HepG2 (cell line): Measurements from ENCODE around the gene METAP1. TPM values are rescaled to one million over a fixed set of nuclear protein-coding genes. Genes with fewer than 3 reads are reported as not detected.
A peak's percentile ranks its signal among the peaks of the same experiment; 100 is the strongest.

ENCODE experiments used
- BORCS8-MEF2B ChIP-seq: sonication (generic); formaldehyde crosslinking; IDR thresholded peaks from 2 replicates; pipeline ENCODE4 v1.8.0; 2022; ENCODE audit warnings: mild to moderate bottlenecking, missing genetic modification reagents
- EZH2 ChIP-seq: conservative IDR thresholded peaks from 2 replicates; pipeline ENCODE4 v1.6.1; 2012; ENCODE audit warnings: mild to moderate bottlenecking, low read depth, low read length, moderate library complexity
- GABPB1 ChIP-seq: IDR thresholded peaks from 2 replicates; pipeline ENCODE4 v1.6.1; 2016; ENCODE audit warnings: mild to moderate bottlenecking, missing genetic modification reagents, moderate library complexity, missing compliant biosample characterization
- HOXA3 ChIP-seq: sonication (generic); formaldehyde crosslinking; IDR thresholded peaks from 2 replicates; pipeline ENCODE4 v1.5.0; 2020; ENCODE audit warnings: missing genetic modification reagents
- MEF2D ChIP-seq: sonication (generic); formaldehyde crosslinking; IDR thresholded peaks from 2 replicates; pipeline ENCODE4 v1.5.1; 2020; ENCODE audit warnings: mild to moderate bottlenecking, missing genetic modification reagents
- NR1H2 ChIP-seq: sonication (generic); formaldehyde crosslinking; IDR thresholded peaks from 2 replicates; pipeline ENCODE4 v1.8.1; 2022; ENCODE audit warnings: low read depth, missing genetic modification reagents, borderline replicate concordance
- ZFP91 ChIP-seq: sonication (generic); formaldehyde crosslinking; IDR thresholded peaks from 2 replicates; pipeline ENCODE4 v1.9.0; 2022; ENCODE audit warnings: missing genetic modification reagents, mild to moderate bottlenecking, borderline replicate concordance
- ZIK1 ChIP-seq: sonication (generic); formaldehyde crosslinking; IDR thresholded peaks from 2 replicates; pipeline ENCODE4 v1.5.0; 2020; ENCODE audit warnings: mild to moderate bottlenecking, low read depth, missing genetic modification reagents, borderline replicate concordance
- ZNF3 ChIP-seq: IDR thresholded peaks from 2 replicates; pipeline ENCODE4 v1.7.0; 2017; ENCODE audit warnings: inconsistent platforms
- ZNF567 ChIP-seq: sonication (generic); formaldehyde crosslinking; IDR thresholded peaks from 2 replicates; pipeline ENCODE4 v1.8.1; 2023; ENCODE audit warnings: mild to moderate bottlenecking, missing genetic modification reagents, borderline replicate concordance
- ZNF775 ChIP-seq: sonication (generic); formaldehyde crosslinking; IDR thresholded peaks from 2 replicates; pipeline ENCODE4 v1.4.0; 2020; ENCODE audit warnings: missing genetic modification reagents, mild to moderate bottlenecking, moderate library complexity, borderline replicate concordance
- polyA plus RNA-seq, 8 experiments: library from polyadenylated mRNA; depleted of rRNA in 3 of 8; stranded (reverse) in 7 of 8; unstranded in 1 of 8; fragments of >200 nt; fragmentation: Illumina TruSeq in 4 of 8; extraction: Trizol in 4 of 8; gene quantifications; 2 replicates each; pipeline versions ENCODE4 v1.2.1 to v1.2.3, GENCODE V29; 2011 to 2016; ENCODE audit warnings: low read depth in 4 of 8, missing spikeins in 1 of 8, mixed read lengths in 1 of 8; ENCODE audit not compliant: insufficient read depth in 1 of 8
- total RNA-seq, 5 experiments: library from RNA; depleted of rRNA; stranded (reverse); fragments of >200 nt; fragmentation: Illumina TruSeq; extraction: Trizol; gene quantifications; 2 replicates each; pipeline ENCODE4 v1.2.3, GENCODE V29; 2016; ENCODE audit warnings: low read depth in 1 of 5
- TF ChIP-seq, protein P1 (sequence below): sonication (generic); formaldehyde crosslinking; IDR thresholded peaks from 2 replicates; pipeline ENCODE4 v1.4.0; 2020; ENCODE audit warnings: mild to moderate bottlenecking, missing genetic modification reagents, borderline replicate concordance
- TF ChIP-seq, protein P2 (sequence below): sonication (generic); formaldehyde crosslinking; IDR thresholded peaks from 2 replicates; pipeline ENCODE4 v1.5.1; 2020; ENCODE audit warnings: mild to moderate bottlenecking, missing genetic modification reagents, moderate library complexity
- TF ChIP-seq, protein P3 (sequence below): sonication (generic); formaldehyde crosslinking; IDR thresholded peaks from 2 replicates; pipeline ENCODE4 v1.4.0; 2020; ENCODE audit warnings: missing genetic modification reagents, borderline replicate concordance

The METAP1 gene
- total and polyA plus RNA-seq, 2 of the 13 experiments (the other 11 are each of a cell fraction or from before 2014, with no cell fraction given): 44.9 to 53.5 TPM

GRCh38 chr4:98995183-98996055, at the start of gene METAP1 (continued):
- TF ChIP-seq ZNF775 (CRISPR knock-in tag) (peak; percentile 66; the same call in 1 of the 2 replicates), ZFP91 (CRISPR knock-in tag) (peak; percentile 72), EZH2 (no peak), ZNF3 (no peak), ZIK1 (CRISPR knock-in tag) (no peak; the same call in 1 of the 2 replicates), HOXA3 (CRISPR knock-in tag) (peak; percentile 70), BORCS8-MEF2B (CRISPR knock-in tag) (peak; percentile 25; the same call in 1 of the 2 replicates), MEF2D (no peak; the same call in 1 of the 2 replicates), GABPB1 (CRISPR knock-in tag) (peak; percentile 79), NR1H2 (CRISPR knock-in tag) (no peak), ZNF567 (peak; percentile 43; the same call in 1 of the 2 replicates)
- TF ChIP-seq, protein P1, sequence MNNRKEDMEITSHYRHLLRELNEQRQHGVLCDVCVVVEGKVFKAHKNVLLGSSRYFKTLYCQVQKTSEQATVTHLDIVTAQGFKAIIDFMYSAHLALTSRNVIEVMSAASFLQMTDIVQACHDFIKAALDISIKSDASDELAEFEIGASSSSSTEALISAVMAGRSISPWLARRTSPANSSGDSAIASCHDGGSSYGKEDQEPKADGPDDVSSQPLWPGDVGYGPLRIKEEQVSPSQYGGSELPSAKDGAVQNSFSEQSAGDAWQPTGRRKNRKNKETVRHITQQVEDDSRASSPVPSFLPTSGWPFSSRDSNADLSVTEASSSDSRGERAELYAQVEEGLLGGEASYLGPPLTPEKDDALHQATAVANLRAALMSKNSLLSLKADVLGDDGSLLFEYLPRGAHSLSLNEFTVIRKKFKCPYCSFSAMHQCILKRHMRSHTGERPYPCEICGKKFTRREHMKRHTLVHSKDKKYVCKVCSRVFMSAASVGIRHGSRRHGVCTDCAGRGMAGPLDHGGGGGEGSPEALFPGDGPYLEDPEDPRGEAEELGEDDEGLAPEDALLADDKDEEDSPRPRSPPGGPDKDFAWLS (CRISPR knock-in tag): 0 out of 2 replicates have a peak, but pooled peaks have one; percentile 20
- TF ChIP-seq, protein P2, sequence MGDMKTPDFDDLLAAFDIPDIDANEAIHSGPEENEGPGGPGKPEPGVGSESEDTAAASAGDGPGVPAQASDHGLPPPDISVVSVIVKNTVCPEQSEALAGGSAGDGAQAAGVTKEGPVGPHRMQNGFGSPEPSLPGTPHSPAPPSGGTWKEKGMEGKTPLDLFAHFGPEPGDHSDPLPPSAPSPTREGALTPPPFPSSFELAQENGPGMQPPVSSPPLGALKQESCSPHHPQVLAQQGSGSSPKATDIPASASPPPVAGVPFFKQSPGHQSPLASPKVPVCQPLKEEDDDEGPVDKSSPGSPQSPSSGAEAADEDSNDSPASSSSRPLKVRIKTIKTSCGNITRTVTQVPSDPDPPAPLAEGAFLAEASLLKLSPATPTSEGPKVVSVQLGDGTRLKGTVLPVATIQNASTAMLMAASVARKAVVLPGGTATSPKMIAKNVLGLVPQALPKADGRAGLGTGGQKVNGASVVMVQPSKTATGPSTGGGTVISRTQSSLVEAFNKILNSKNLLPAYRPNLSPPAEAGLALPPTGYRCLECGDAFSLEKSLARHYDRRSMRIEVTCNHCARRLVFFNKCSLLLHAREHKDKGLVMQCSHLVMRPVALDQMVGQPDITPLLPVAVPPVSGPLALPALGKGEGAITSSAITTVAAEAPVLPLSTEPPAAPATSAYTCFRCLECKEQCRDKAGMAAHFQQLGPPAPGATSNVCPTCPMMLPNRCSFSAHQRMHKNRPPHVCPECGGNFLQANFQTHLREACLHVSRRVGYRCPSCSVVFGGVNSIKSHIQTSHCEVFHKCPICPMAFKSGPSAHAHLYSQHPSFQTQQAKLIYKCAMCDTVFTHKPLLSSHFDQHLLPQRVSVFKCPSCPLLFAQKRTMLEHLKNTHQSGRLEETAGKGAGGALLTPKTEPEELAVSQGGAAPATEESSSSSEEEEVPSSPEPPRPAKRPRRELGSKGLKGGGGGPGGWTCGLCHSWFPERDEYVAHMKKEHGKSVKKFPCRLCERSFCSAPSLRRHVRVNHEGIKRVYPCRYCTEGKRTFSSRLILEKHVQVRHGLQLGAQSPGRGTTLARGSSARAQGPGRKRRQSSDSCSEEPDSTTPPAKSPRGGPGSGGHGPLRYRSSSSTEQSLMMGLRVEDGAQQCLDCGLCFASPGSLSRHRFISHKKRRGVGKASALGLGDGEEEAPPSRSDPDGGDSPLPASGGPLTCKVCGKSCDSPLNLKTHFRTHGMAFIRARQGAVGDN: peak; percentile 88
- TF ChIP-seq, protein P3, sequence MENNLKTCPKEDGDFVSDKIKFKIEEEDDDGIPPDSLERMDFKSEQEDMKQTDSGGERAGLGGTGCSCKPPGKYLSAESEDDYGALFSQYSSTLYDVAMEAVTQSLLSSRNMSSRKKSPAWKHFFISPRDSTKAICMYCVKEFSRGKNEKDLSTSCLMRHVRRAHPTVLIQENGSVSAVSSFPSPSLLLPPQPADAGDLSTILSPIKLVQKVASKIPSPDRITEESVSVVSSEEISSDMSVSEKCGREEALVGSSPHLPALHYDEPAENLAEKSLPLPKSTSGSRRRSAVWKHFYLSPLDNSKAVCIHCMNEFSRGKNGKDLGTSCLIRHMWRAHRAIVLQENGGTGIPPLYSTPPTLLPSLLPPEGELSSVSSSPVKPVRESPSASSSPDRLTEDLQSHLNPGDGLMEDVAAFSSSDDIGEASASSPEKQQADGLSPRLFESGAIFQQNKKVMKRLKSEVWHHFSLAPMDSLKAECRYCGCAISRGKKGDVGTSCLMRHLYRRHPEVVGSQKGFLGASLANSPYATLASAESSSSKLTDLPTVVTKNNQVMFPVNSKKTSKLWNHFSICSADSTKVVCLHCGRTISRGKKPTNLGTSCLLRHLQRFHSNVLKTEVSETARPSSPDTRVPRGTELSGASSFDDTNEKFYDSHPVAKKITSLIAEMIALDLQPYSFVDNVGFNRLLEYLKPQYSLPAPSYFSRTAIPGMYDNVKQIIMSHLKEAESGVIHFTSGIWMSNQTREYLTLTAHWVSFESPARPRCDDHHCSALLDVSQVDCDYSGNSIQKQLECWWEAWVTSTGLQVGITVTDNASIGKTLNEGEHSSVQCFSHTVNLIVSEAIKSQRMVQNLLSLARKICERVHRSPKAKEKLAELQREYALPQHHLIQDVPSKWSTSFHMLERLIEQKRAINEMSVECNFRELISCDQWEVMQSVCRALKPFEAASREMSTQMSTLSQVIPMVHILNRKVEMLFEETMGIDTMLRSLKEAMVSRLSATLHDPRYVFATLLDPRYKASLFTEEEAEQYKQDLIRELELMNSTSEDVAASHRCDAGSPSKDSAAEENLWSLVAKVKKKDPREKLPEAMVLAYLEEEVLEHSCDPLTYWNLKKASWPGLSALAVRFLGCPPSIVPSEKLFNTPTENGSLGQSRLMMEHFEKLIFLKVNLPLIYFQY (CRISPR knock-in tag): no peak
